Activated CD4-positive, alpha-beta T cell treated with anti-CD3 and anti-CD28 coated beads for 48 hours (primary cell): ENCODE results near the gene VCP.

ENCODE experiments used
- DNase-seq: peaks from one replicate; pipeline ENCODE4 v3.0.0-alpha.2; 2020

Gene VCP

DNA sequence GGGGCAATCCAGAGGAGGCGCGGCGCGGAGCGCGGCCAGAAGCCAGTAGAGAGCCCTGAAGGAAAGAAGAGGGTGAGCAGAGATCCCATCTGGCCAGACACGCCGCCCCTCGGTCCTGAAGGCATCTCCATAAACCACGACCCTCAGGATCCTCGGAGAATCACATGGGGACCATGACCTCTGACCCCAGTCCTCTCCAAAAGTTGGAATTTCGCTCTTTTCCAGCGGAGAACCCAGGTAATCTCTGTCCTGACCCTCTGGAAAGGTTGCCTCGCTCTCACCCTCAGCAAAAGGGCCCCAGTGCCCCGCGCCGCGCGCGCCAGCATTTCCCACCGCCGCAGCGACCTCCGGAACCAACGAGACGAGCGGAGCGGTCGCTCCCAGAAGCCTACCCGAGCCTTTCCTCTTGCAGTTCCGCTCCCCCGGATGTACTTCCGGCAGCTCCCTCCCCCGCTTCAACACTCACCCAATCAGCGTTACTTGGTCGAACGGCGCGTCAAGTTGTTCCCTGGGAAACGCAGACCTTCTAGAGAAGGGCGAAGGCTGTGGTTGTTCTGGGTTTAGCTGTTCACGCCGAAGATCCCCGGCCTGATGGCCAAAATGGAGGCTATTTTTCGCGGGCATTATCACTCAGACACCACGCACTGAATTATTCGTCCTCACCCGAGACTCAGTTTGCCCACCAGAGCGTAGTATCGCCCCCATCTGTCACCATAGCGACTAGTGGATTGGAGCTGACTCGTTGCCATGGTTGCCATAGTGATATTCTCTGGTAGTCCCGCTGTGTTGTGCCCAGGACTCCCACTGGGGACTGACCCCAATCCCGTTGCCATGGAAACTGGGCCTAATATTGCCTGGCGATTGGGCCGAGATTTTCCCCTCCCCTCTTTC is 30.6 kb upstream of the VCP start, which contains the start of gene STOML2:
Gene STOML2, minus strand, starts transcription at position 363 of the 891 bp plus-strand sequence. Its CDS starts 37 bp downstream, at position 326.
- DNase-seq = peak; percentile 94

DNA sequence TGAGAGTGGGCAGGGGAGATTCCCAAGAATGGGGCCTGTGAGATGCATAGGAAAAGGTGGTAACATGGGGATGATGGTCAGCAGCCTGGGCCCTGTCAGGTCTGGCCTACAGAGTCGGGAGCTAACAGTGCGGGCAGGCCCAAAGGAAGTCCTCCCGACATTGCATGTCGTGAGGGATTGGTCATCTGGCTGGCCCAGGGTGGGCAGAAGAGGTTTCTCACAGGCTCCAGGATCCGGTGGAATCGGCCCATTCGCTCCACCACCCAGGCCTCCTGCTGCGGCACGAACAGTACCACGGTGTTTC is 30.0 kb upstream of the VCP start:
- no peak for DNase-seq

DNA sequence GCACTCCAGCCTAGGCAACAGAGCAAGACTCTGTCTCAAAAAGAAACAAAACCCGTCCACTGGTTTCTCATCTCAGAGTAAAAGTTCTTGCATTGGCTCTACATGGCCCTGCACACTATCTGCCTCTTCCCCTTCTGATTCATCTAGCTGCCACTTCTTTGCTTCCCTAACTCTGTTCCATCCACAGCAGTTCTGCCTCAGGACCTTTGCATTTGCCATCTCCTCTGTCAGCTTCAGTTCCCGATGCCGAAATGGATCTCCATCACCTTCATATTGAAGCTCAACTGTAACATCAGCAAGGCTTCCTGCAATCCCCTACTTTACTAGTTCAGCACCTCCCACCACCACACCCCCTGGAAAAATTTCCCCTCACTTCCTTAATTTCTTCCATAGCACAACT is 25.1 kb upstream of the VCP start:
- no peak for DNase-seq

DNA sequence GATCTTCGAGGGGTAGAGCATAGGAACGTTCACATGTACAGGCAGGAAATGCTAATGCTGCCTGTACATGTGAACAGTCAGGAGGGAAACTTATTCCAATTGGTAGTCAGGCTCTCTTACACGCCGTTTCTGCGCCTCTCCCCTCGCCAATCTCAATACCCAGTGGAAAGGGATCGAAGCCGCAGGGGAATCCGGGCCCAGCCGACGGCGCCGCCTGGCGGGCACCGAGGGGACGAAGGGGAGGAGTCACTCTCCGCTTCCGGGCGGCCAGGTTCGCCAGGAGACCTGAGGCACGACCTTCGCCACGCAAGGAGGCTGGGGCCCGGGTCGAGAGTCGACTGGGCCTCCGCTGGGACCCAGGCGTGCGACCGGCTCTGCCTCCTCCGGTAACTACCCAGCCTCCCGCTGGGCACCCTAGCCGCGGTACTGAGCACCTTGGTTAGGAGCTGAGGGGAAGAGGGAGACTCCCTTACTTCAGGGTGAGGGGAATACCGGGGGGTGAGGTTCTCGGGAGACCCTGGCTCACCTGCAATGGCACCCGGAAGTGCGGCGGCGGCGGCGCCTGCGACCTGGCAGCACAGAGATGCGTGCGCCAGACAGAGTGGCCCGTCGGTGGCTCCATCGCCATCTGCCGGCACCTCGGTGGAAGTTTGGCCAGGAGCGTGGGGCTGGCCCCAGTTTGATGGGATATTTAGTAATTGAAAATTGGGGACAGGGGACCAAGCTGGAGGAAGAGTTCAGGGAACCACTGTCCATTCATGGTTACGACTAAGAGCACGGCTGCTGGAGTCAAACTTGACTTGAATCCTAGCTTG is 23.8 kb upstream of the VCP start, which contains the start of gene PIGO:
Gene PIGO, minus strand, starts transcription at position 557 of the 815 bp plus-strand sequence. CDS start 1,026 bp downstream, outside the sequence.
- peak; percentile 93 for DNase-seq

DNA sequence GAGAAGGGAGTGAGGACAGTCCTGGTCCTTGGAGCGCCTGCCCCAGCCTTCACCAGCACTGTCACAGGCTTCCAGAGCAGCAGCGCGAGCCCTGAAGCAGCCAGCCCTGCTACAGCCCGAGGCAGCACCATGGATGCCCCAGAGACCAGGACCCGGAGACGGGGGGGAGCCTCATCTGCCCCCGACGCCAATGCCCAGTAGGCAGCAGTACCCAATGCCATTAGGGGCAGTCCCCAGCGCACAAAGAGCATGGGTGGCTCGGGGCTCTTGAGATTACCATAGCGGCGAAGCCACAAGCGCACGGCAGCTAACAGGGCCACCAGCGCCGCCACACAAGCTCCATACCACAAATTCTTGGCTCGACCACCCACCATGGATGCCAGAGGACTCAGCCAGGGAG is 19.1 kb upstream of the VCP start:
- no peak for DNase-seq

DNA sequence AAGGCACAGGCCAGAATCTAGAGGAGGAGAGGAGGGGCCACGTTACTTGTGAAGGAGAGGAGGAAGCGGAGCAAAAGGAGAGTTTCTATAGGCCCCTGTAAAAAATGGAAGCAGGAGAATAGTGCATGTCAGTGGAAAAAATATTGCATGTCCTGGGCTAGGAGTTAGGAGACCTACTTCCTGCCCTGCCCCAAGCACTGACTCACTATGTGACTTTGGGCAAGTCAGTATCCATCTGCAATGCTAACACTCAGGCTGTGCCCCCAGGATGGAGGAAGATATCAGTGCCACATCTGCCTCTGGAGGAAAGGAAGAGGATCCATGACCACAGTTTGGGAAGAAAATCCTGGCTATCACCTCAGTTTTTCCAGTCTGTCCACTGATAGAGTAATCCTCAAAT is 17.0 kb upstream of the VCP start:
- DNase-seq = no peak

DNA sequence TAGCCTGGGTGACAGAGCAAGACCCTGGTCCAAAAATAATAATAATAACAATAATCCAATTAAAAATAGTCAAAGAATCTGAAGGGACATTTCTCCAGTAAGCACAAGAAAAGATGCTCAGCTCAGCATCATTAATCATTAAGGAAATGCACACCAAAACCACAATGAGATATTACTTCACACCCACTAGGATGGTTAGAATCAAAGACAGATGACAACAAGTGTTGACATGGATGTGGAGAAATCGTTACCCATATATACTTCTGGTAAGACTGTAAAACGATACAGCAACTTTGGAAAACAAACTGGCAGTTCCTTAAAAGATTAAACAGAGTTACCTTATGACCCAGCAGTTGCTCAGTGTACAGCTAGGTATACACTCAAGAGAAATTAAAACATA is 12.7 kb upstream of the VCP start:
- no peak for DNase-seq

DNA sequence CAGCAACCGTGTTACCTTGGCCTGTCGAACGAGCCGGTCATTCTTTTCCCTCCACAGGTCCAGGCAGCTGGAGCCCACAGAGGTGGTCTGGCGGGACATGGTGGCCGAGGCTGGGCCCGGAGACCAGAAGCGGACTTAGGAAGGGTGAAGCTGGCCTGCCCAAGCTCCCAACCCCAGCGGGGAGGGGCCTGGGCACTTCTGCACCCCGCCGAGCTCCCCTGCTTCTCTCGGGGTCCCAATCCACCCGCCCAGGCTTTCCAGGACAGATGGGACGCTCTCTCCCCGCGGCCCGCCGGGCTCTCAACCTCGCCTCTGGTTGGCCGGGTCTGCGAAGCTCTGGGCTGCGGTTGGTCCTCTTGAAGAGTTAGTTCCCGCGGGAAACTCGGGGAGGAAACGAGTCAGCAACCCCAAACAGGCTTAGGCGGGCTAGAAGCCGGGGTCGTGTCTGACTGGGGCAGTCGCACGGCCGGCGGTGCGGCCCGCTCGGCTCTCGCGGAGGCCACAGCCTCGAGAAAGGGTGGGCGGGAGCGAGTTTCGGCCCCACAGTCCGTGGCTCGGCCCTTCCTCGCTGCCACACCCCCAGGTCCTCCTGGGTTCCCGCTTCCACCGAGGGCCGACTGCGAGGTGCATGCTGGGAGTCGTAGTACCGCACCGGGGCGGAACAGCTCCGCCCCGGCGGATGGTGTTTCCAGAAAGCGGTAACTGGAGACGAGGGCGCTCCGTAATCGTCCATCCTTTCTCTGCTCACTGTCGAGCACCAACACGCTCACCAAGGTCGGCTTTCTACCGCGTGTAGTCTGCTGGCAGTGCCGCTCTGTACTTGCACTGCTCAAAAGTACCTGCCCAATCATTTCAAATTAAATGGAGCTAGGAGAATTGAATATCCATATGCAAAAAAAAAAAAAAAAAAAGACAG is 7.3 kb upstream of the VCP start, which contains the start of gene FANCG:
Gene FANCG, minus strand, starts transcription at position 517 of the 916 bp plus-strand sequence. Its CDS starts 418 bp downstream, at position 99.
- peak; percentile 91 for DNase-seq

DNA sequence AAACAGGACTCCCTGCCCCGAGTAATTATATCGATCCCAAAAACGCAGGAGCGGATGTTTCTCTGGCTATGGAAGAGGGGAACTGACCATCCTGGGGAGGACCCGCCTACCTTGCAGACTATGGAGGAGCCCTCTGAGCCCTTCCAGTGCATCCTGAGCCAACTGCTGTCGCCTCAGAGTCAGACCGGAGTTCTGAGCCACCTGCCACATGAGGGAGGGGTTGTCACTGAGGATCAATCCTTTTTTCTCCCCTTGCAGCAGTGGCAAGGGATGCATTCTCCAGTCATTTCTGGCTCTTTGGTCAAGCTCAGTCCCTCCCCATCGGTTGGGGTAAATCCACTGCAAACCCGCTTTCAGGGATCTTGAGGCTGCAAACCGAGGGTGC is 6.6 kb upstream of the VCP start:
- peak; percentile 31 for DNase-seq

DNA sequence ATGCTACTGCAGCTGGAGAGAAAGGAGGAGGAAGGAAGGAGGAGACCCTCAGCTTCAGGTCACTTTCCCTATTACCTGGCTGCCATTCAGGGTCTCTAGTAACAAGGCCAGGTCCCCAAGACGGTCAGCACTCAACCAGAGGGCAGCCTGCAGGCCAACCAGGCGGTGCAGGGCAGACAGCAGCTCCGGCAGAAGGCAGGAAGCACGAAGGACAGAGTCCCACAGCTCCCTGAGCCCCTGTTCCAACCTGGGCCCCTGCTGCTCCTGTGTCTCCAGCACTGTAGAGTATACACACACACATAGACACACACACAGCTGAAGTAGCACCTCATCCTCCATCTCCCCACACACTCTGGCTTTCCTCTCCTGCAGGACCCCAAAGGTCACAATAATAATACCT is 5.6 kb upstream of the VCP start:
- DNase-seq = no peak

DNA sequence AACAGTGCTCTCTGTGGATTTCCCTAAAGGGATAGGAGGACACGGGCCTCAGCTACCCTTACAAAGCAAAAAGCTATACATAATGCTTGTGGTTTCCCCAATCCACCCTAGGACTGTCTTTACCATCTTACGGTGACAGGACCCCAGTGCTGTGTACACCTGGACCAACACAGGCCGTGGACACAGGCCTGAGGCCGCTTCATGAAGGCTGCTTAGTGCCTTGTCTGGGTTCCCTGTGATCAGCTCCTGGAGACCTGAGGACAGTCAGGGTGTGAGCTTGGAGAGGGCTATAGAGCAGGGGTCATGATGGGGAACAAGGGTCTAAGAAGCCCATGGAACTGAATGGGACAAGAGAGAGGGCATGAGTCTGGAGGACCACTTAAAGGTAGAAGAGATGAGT is 4.4 kb upstream of the VCP start:
- no peak for DNase-seq

DNA sequence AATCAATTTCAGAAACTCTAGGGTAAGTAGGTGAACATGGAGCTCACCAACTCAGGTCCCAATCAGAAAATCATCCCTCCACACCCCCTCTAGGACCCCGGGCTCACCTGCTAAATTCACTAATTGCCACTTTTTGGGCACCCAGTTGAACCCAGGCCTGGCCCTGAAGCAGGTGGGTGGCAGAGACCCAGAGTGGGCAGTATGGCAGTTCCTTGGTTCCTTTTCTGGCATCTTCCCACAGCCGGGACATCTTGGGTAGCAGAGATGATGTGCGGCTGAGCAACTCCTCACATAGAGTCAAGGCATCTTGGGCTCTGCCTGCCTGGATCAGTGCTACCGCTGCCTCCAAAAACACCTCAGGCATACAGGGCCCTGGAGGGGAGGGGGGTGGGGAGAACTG is 2.9 kb upstream of the VCP start:
- no peak for DNase-seq

DNA sequence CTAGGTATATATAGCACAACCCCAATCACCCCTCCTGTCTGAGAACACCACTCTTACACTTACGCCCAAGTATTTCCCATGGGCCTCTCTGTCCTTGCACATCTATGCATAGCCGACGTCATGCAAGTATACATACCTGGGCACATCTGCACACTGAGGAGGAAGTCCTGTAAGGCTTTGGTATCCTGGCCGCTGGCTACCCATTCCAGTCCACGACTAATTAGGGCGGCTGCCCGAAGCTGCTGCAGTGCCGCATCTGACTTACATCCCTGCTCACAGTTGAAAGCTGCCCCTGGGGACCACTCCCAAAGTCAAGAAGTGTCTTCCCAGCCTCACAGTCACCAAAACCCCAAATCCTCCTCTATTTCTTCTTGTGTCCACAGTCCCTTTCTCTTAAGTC is 2.4 kb upstream of the VCP start:
- DNase-seq = no peak

DNA sequence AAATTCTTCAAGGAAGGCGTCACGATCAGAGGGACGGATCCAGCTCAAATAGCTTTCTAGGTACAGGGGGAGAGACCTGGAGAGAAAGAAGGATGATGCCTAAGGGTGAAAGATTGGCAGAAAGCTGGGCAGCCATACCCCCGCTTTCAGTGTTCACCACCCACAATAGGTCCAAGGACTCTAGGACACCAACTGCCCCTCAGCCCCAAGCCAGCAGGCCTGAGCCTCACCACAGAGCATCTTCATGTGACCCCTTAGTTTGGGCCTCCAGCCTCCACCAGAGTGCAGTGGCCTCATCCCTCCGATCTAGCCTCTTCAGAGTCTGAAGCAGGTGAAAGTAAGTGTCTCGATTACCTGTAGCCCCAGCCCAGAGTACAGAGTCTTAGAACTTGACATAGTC is 1.7 kb upstream of the VCP start:
- no peak for DNase-seq

DNA sequence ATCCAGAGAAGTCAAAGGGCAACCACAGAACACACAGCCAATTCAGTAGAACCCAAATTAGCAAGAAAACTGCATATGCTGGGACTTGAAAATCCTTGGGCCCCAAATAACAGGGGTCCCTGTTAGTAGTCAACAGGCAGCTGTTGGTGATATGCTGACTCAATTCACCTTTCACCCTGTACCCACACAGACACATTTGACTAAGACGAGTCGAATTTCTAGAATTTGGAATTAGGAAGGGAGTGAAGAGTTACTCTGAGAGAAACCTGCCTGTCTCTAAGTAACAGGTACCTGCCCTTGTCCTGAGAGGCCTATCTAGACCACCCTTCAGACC is 821 bp upstream of the VCP start:
- DNase-seq = no peak

DNA sequence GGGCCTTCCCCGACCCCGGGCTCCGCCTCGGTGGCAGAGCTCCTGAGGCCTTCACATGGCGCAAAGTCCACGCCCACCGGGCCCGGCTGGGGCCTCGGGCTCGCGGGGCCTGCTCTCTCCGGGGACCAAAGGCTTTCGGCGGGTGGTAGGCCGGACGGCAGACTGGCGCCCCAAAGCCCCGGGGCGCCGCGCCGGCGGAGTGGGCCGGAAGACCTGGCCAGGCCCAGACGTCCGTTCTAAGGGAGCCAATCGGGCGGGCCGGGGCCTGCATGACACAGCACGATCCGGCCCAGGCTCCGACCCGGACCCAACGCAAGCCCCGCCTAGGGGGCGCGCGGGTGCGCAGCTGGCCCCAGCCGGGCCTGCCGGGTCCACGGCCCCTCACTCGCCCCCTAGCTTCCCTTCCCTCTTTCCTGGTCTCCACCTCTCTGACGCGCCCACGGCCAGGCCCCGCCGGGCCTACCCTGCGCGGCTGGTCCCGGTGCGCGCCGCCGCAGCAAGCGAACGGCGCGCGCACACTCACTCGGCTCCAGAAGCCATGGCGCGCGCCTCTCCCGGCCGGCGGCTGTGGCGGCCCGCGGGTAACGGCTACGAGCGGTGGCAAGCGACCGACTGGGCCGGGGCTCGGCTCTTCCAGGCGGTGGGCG is 488 bp downstream of the VCP start:
- DNase-seq = peak; percentile 80

DNA sequence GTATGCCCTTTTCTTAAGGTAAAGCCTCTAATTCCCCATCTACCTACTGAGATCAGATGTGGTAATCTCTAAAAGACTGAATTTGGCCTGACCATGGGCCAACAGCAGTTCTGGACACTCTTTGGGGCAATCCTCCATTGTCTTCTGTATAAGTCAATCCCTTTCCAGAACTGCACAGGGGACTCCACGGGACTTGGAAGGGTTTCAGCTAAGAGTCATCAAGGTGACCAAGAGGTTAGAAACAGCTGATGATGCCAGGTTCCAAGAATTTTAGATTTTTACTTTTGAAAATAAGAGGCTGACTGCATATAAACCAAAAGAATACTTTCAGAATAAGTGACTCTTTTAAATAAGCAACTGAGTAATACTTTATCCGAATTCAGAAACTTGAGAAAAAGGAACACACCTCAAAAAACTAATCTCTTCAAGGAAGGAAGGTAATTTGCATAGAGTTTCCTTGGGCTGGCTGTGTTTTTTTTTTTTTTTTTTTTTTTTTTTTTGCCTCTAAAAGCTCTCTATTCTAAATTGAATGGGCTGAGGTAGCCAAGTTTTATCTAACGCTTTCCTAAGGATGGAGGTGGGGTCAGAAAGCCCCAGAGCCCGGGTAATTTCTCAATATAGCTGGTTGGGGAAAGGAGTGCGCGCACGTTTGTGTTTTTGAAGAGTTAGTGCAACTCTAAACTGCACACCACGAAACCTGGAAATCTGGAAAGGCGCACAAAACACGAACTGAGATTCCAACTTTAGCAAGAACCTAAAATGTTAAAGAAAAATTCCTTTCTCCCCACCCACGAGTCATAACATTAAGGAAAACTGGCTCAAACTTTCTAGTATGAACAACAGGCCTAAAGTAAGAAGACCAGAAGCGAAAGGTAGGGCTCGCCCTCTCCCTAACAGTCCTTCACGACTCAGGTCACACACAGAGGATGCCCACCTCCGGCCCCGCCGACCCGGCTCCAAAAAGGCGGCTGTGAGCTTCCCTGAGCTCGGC is 1.3 kb downstream of the VCP start:
- peak; percentile 20 for DNase-seq

DNA sequence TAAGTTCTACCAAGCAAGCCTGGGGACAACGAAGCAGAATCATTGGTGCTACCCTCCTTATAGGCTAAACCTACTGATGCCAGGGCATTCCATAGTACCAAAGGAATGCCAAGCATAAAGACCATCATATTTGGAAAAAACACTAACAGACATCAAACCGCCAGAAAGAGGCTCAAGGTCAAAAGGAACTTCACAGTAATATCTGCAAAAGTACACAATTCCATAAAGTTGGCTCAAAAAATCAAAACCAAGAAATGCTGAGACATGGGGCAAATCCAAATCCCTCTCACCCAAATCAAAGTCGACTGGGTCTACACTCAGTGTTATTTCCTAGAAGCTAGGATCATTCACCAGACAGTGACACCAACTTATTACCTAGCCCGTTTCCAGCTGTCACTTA is 3.4 kb downstream of the VCP start:
- no peak for DNase-seq

DNA sequence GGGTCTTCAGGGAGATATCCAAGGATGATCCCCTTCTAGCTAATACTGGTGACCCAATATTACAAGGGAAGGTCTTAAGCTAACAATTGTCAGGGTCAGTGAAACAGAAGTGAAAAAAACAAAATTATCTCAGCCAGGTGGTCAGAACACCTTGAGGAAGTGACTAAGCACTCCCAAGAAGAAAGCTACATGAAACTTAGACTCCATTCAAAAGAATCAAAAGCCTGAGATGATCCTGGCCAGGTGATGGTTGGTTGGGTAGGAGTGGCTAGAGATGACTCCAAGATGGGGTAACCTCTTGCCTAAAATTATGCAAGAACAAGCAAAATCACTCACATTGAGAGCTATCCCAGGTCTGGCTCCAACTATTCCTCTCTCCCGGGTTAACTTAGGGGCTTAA is 5.4 kb downstream of the VCP start:
- no peak for DNase-seq

DNA sequence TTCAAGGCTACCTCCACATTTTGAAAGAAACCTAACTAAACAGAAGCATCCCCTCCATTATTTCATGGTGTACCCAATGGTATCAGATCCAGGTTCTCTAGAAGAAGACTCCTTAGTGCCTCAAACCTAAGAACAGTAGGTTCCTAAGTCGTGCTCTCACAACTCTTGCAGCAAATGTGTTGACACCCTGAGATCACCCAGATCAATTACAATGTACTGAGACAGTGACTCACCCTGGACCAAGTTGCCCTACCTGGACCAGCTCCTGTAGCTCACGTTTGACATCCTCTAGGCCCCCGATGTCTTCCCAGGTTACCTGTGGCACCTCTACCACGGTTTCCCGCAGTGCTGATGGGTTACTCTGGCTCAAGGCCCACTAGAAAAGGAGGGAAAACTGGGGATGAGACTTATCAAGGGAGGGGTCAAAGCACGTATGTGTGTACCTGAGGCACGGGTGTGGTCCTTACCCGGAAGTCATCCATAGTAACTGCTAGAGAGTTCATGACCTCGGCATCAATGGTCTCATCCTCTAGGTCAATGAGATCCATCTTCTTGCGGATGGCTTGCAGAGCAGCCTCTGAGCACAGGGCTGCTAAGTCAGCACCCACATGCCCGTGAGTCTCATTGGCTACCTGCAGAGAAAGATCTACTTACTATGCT is 11.7 kb downstream of the VCP start:
- DNase-seq = no peak

DNA sequence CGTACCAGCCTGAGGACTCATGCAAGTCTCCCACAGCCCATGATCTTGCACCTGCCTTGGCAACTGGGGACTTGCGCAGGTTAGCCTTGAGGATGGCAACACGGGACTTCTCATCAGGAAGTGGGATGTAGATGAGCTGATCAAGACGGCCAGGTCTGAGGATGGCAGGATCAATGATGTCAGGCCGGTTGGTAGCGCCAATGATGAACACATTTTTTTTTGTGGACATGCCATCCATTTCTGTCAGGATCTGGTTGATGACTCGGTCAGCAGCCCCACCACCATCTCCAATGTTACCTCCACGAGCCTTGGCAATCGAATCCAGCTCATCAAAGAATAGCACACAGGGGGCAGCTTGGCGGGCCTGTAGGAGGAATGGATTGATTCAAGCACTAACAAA is 13.0 kb downstream of the VCP start:
- no peak for DNase-seq
